HG03175 (cell line): Measurements from ENCODE around the gene ABCA2.

Experiments used
- ATAC-seq: cut with Tn5 transposase; IDR thresholded peaks from one replicate; pipeline ENCODE4 v1.9.1; 2021; ENCODE audit warnings: mild to moderate bottlenecking, moderate library complexity; ENCODE audit not compliant: unreplicated experiment

The ABCA2 gene

DNA sequence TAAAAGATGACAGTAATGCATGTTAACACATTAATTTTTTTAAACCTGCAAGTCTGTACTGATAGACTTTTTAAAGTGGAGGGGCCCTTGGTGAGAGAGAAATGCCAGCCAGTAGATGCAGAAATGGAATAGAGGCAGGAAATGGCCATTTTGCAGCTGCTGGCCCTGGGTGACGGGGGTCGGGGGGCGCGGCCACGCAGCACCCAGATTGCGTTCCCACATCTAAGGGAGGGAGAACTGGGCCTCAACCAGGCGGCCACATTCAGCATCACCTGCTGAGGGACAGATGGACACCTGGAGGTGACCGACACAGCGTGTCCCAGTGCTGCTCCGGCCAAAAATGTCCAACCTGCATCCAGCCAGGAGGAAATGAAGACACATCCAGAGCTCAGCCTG, 25.4 kb downstream of the ABCA2 start:
- ATAC-seq, result no peak

DNA sequence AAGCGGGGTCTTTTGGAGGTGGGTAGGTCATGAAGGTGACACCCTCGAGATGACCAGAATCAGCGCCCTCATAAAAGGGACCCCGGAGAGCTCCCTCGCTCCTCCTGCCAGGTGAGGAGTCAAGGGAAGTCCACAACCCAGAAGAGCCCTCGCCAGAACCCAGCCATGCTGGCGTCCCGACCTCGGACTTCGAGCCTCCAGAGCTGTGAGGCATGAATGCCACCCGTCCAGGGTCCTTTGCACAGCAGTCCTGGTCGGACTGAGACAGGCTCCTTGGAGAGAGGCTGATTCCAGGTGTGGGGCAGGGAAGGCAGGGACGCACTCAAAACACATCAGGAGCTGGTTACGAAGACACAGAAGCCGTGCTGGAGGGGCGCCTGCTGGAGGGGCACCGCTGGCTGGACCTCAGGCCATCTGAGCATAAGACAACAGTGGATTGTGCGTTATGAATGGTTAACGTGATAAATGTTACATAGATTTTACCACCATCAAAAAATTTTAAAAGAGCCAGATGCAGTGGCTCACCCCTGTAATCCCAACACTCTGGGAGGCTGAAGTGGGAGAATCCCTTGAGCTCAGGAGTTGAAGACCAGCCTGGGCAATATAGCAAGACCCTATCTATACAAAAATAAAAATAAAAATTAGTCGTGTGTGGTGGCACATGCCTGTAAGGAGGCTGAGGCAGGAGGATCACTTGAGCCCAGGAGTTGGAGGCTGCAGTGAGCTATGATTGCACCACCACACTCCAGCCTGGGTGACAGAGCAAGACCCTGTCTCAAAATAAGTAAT, 26.0 kb downstream of the ABCA2 start:
- ATAC-seq, result no peak

DNA sequence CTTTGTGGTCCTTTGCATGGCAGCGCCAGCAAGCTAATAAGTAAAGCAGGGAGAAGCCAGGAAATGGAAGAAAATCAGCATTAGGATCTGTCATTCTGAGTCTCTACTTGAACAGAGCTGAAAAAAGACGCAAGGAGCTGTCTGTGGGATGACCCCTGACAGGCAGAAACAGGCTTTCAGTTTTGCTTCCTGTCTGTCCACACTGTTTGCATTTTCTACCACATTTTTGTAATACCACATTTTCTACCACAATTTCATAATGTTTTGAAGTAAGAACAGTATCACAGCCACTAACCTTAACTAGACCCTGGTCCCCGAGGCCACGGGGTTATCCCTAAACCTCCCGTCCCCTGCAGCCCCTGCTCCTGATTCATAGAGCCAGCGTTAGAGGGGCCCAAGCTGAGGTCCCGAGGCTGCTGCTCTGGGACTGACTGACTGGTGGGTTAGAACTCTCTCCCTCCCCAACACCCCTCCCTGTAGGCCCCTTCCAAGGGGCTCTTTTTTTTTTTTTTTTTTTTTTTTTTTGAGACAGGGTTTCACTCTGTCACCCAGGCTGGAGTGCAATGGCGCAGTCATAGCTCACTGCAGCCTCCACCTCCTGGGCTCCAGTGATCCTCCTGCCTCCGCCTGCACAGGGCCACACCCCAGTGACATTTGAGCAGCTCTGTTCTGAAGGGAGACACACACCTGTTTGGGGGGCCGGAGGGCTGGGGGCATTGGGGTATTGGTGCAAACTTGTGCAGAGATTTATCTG, 27.7 kb downstream of the ABCA2 start:
- peak; percentile 71 for ATAC-seq

DNA sequence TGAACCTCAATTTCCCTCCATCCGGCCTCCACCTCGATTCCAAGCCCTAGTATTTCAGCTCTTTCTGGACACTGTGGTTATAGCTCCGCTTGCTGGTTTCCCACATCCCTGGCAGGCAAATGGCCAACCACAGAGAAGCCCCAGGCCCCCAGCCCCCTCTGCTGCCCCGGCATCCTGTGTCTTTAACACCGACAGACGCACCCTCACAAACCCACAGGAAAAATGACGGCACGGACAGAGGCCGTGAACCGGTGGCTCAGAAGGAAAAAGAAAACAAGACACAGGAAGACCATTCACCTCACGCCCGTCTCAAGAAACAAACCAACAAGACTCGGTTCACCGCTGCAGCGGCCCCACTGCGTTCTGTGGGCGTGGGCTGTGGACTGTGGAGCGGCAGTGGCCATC, 30.2 kb downstream of the ABCA2 start:
- ATAC-seq, result no peak

DNA sequence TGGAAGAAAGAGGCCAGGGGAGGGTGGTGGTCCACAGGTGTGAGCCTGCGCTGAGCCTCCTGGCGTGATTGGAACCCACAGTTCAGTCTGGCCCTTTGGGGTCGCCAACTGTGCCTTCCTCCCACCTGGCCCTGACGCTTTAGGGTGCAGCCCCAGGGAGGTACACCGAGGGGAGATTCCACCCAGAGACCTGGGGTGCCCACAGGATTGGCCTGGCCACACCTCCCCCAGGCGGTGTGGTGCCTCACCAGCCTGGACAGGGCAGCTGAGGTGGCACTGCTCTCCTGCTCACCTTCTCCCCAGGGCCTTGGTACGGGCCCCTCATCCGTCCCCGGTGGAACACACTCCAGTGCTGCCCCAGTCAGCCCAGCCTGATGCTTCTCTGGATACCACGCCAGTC, 30.7 kb downstream of the ABCA2 start:
- ATAC-seq, result no peak

DNA sequence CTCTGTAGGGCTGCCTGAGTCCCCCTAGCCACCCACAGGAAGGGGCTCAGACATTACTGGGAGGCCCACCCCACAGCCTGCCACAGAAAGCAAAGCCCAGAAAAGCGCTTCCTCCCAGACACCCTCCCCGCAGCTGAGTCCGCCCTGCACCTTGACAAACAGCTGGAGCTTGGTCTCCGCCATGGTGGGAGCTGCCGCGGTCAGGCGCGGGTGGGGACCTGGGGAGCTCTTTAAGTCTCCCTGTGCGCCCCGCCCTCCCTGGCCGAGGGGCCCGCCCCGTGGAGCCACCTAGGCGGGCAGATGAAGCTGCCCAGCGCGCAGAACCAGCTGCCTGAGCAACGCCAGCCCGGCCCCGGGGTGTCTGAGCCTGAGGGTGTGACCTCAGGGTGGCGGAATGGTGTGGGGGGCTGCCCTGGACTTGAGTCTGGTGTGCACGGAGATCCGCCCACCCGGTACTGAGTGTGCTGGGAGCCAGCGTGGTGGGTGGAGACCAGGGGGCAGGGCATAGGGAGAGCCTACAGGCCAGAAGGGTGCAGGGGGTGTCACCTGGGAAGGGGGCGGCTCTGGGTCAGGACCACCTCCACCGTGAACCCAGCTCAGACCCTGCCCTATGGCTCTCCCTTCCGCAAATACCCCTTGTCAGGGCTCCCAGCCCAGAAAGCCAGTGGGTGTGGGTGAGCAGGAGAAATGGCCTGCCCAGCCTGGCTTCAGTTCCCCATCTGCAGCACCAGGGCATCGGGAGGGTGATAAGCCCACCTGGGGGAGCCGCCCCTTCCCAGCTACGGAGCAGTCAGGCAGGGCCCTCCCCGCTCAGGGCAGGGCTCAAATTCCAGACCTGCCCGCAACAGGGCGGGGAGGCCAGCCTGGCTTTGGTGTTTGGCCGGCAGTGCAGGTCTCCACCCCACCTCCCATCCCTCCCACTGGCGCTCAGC, 31.4 kb downstream of the ABCA2 start, which contains the start of gene CLIC3:
Gene CLIC3, minus strand, starts transcription at position 208 of the 932 bp plus-strand sequence. Its CDS starts 25 bp downstream, at position 183.
- ATAC-seq, result no peak

DNA sequence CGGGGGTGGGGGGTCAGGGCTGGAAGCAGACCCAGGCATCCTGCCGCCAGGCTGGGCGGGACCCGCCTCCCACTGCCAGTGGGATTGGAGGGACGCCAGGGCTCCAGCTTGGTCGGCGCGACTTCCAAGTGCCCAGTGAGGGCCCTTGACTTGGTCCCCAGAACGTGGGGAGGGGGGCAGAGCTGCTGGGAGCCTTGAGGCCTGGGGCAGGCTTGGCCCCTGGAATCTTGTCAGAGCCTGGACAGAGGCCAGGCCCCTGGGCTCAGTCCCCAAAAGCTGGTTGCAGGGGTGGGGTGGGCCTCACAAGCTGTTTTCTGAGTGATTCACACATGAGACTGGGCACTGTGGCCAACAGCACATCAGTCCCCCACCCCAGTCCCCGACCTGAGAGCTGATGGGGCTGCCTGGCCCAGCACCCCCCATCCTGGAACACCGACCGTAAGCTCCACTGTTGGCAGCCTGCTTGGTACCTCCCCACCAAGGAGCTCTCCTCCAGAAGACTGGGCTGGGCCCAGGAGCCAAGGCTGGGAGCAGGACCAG, 32.2 kb downstream of the ABCA2 start:
- ATAC-seq, result no peak

DNA sequence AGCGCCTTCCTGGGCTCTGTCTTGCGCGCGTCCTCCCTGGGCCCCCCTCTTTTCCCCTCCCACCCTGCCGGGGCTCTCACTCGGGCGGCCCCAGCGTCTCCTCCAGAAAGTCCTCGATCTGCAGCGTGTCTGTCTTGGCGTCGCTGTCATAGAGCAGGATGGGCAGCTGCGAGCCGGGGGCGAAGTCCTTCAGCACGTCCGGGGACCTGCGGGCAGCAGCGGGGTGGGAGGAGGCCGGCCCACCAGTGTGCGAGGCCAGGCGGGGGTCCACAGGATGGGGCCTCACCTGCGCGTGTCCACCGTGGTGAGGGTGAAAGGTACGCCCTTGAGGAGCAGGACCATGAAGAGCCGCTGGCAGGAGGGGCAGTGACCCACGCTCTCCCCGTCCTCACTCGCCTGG, 32.7 kb downstream of the ABCA2 start:
- ATAC-seq, result no peak

DNA sequence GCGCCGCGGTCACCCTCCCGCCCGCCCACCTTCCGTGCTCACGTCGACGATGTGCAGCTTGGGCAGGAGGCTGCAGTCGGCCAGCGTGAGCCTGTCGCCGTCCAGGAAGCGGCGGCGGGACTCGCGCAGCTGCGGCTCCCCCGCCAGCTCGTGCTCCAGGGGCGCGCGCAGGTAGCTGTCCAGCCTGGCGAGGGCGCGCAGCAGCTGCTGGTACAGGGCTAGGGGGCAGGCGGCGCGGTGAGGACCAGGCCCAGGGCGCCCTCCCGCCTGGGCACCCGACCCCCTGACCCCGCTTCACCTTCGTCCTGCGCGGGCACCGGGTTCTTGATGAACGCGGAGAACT, 33.2 kb downstream of the ABCA2 start:
- no peak for ATAC-seq

DNA sequence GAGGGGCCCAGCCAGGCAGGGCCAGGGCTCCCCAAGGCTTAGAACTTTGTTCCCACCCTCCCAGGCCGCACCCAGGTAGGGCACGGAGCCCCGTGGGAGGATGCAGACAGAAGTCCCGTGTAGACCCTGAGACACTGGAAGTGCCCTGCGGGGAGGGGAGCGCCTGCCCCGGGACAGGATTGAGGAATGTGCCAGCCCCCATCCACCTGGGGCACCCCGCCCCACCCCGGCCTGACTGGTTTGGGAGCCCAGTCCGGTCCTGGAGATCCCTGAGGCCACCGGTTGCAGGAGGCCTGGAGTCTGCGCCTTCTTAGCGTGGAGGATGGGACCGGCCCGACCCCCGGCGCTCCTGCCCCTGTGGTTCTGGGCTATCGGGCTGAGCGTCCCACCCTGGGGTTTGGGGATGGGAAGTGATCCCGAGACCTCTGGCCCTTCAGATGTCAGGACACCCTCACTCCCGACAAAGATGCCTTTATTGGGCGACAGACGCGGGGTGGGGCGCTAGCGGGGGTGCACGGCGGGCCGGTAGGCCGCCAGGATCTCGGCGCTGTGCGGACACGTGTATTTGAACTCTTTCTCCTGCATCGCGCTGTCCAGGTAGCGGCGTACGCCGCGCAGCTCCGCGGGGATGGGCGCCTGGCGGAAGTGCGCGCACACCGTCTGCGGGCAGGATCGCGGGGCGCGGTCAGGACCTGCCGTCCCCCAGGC, 33.7 kb downstream of the ABCA2 start:
- no peak for ATAC-seq

DNA sequence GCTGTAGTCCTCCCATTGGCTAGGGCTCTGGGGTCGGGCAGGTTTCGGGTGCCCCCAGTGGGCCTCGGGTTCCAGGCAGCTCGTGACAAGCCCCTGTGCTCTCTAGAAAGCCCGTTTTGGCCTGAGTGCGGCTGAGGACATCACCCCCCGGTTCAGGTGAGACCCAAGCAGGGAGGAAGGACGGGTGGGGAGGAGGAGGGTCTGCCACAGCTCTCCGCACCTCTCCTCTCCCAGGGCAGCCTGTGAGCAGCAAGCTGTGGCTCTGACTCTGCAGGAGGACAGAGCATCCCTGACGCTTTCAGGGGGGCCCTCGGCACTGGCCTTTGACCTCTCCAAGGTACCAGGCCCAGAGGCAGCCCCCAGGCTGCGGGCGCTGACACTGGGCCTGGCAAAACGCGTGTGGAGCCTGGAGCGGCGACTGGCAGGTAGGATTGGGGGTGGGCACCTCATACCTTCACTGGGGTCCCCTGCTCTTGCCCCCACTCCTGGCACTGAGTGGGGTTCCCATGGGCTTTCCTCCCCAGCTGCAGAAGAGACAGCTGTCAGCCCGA, 35.1 kb downstream of the ABCA2 start:
- no peak for ATAC-seq

DNA sequence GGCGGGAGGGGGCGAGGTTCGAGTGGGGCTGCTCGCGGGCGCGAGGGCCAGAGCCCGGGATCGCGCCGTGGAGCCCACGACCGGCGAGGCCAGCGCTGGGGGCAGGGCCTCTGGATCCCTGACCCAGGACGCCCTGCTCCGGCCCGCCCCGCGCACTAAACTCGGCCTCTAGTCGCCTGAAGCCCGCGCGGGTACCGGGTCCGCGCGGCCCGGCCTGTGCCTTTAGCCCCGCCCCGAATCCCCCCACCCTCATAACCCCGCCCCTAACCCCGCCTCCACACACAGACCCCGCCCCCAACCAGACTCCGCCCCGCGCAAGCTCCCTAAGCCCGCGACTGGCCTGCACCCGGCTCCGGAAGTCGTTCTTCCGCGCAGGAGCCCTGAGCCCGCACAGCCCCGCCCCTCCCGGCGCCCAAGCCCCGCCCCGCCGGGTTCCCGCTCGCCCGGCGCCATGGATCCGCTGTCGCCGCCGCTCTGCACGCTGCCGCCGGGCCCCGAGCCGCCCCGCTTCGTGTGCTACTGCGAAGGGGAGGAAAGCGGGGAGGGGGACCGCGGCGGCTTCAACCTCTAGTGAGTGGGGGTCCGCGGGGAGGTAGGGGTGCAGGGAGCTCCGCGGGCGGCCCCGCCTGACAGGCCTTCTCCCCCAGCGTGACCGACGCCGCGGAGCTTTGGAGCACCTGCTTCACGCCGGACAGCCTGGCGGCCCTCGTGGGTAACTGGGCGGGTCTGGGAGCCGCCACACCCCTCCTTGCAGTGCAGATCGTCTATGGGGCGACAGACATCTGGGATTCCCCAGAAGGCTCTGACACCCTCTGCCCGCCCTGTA, 35.8 kb downstream of the ABCA2 start, which contains the start of gene PAXX:
Gene PAXX, plus strand, starts transcription at position 430 of the 826 bp plus-strand sequence. Its CDS starts 22 bp downstream, at position 452.
- peak; percentile 83 for ATAC-seq

DNA sequence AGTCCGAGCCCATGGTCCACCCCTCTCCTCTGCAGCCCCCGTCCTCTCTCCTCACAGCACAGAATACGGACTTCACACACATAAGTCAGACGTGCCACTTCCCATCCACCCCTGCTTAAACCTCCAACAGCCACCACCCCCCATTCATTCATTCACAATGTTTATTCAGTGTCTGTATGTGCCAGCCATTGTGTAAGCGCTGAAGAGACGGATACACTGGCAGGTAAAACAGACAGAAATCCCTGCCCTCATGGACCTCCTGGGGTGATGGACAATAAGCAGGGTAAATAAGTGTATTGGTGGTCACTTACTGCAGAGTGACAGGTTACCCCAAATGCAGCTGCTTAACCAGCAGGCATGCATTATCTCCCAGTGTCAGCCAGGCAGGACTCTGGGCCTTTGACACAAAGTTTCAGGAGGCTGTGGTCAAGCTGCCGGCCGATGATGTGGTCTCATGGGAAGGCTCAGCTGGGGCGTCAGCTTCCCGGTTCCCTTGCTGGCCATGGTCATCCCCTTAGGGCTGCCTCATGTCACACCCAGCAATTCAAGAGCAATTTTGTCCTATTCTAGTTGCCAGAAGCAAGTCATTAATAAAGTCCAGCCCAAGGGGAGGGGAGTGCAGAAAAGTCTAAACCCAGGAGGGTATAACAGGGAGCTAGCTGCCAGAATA, 37.7 kb downstream of the ABCA2 start:
- no peak for ATAC-seq

DNA sequence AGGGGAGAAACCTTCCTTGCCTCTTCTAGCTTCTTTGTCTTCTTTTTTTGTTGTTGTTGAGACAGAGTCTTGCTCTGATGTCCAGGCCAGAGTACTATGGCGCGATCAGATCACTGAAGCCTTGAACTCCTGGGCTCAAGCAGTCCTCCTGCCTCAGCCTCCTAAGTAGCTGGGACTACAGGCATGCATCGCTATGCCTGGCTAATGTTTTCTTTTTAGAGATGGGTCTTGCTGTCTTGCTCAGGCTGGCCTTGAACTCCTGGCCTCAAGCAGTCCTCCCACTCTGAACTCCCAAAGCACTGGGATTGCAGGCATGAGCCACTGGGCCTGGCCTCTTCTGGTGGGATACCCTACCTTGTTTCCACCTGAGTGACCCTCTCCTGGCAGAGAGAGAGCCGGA, 39.2 kb downstream of the ABCA2 start:
- ATAC-seq, result no peak

DNA sequence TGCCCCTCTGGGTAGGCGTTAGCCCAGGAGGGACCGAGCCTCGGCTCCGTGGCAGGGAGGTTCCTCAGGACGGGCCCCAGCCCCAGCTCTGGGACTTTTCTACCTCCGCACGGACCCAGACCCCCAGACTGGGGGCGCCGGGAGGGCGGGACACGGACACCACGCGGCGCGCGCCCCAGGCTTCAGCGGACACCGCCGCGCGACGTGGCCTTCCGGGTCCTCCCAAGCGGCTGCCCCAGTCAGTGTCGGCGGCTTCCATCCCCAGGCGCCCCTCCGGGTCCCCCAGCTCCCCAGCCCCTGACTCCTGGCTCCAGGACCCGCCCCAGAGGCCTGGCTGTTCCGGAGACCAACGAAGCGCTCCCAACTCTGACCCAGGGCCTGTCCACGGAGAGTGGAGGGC, 42.2 kb downstream of the ABCA2 start:
- ATAC-seq, result no peak

DNA sequence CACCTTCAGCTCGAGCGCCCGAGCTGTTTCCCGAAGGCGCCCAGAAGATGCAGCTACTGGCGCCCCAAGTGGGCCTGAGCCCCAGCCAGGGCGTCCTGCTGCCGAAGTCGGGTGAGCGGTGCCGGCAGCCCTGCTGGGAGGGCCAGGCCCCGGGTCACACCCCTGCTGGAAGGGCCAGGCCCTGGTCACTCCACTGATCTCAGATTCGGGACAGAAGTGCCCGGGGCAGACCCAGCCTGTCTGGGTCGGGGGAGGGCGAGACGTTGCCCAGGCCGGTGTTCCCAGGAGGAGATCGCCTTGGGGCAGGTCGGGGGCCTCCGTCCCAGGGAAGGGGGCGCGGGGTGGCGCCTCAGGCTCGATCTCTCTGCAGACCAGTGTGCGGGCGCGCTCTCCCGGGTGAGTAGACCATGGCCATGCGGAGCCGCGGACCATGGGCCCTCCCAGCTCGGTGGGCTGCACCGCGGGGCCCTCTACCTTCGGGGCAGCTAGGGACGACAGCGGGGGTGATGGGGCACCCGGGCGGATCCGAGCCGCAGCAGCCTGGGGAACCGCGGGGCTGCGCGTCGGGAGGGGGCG, 42.9 kb downstream of the ABCA2 start:
- no peak for ATAC-seq

DNA sequence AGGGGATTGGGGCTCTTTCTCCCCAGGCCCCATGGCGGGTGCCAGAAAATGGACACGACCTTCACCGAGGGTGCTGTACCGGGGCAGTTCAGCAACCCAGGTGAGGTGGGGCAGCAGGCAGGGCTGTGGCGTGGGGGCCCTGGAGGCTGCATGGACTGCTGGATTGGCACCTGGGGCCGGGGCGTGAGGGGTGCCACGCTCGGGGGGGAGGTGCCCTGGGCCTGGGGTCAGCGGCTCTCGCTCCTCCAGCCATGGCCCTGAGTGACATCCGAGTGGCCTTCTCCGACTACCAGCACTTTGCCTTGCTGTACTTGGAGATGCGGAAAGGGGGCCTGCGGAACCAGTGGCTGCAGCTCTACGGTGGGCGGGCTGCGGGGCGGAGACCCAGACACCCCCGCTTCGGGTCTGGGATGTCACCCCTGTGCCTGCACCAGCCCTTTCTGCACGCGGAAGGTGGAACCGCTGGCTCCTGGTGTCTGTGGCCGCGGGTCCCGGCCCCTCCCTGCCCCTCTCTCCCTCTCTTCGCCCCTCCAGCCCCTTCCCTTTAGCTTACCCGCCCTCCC, 43.5 kb downstream of the ABCA2 start:
- no peak for ATAC-seq
